Stimulated activated CD4-positive, alpha-beta T cell treated with anti-CD3 and anti-CD28 coated beads, Interleukin-12 subunit alpha, Interleukin-12 subunit beta, amount 100 ng/mL, for 24 hours (primary cell): ENCODE measurements around the gene AK4.
"Not testable (repeated sequence)": the region's sequence is repeated elsewhere in the genome, so short reads cannot be mapped to it uniquely, and the experiment has no call there.

Experiments
- DNase-seq, 2 experiments: peaks; one replicate each; pipeline ENCODE4 v3.0.0-alpha.2; 2020; ENCODE audit warnings: low read depth in 2 of 2

AK4 gene

DNA sequence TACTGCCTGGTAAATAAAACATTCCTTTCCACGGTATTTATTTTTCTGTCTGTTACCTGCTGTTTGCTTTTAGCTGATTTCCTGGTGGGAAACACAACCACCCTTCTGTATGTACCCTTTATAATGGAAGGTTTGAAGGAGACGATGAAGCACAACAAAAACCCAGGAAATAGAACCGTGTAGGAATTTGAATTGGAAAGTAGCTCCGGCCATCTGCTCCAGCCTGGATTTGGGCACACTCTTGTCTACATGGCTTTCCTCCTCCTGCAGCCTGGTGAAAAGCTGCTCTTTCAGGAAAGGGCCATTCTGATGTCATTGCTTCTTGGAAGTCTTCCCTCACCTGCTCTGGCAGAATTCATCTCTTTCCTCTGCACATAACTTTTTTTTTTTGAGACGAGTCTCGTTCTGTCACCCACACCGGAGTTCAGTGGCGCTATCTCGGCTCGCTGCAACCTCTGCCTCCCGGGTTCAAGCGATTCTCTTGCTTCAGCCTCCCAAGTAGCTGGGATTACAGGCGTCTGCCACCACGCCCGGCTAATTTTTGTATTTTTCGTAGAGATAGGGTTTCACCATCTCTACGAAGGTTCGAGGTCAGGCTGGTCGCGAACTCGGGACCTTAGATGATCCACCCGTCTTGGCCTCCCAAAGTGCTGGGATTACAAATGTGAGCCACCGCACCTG lies 2.7 kb downstream of the AK4 start:
- no peak for DNase-seq

DNA sequence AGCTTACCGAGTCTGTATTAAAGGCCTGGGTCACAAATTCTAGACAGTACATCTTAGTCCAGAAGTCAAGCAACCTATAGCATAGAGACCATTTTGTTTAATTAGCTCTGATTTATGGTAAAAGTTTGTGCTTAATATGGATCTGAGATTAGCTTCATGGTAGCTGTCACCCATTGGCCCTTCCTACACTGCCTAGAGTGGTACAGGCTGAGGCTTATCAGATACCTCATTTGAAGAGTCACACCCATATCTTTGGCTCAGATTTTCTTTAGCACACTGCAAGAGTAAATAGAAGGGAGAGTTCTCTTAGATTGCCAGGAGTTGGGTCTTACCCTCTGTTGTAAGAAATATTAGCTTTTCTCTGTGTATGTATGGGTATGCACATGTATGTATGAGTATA lies 3.6 kb downstream of the AK4 start:
- DNase-seq = no peak

DNA sequence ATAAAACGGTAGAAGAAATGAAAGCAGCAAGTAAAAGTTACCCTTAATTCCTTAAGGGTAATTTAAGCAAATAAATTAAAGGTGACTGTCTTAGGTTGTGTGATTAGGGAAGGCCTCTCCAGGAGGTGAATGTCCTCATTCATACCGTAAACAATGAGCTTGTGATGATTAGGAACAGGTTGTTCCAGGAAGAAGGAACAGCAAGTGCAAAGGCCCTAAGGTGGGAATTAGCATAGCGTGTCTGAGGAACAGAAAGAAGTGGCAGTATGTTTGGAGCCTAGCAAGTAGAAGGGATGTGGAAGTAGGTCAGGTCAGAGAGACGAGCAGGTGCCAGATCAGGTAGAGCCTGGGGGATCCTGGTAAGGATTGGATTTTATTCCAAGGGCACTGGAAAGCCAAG lies 5.6 kb downstream of the AK4 start:
- no peak for DNase-seq

DNA sequence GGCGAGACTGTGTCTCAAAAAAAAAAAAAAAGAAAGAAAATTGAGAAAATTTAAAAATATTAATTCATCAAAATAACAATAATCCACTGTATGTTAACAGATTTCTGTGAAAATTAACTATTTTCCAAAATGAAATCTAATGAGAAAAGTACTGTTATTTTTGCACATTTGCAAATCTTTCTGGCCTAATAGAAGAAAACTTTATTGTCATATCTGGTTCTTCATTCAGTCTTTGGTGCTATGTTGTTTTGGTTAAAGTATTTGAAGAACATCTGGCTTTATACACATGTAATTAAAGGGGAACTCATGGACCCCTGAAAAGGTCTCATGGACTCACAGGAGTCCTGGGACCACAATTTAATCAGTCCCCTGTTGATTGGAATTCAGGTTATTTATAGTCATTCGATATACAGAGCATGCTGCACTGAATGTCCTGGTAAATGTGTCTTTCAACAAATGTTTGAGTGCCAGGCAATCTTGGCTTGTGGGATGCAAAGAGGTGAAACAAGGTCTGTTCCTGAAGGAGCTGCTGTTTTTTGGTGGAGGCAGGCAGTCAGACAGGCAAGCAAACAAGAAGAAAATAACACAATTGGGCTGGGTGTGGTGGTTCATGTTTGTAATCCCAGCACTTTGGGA lies 9.0 kb downstream of the AK4 start:
- no peak for DNase-seq

DNA sequence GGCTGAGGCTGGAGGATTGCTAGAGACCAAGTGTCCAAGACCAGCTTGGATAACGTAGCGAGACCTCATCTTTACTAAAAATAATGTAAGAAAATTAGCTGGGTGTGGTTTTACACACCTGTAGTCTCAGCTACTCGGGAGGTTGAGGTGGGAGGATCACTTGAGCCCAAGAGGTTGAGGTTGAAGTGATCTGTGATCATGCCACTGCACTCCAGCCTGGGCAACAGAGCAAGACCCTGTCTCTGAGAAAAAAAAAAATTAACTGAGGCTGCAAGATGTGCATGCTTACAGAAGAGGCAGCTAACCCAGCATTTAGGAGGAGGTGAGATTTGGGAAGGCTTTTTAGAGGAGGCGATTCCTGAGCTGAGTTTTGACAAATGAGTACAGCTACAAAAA lies 9.5 kb downstream of the AK4 start:
- DNase-seq = no peak

DNA sequence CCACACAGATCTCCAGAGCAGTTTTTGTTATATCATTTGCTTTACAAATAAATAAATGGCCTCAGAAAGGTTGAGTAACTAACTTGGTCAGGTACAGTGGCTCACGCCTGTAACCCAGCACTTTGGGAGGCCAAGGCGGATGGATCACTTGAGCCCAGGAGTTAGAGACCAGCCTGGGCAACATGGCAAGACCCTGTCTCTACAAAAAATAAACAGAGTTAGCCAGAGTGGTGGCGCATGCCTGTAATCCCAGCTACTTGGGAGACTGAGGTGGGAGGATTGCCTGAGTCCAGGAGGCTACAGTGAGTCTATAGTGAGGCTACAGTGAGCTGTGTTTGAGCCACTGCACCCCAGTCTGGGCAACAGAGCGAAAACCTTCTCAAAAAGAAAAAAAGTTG lies 11.3 kb downstream of the AK4 start:
- not testable (repeated sequence) for DNase-seq

DNA sequence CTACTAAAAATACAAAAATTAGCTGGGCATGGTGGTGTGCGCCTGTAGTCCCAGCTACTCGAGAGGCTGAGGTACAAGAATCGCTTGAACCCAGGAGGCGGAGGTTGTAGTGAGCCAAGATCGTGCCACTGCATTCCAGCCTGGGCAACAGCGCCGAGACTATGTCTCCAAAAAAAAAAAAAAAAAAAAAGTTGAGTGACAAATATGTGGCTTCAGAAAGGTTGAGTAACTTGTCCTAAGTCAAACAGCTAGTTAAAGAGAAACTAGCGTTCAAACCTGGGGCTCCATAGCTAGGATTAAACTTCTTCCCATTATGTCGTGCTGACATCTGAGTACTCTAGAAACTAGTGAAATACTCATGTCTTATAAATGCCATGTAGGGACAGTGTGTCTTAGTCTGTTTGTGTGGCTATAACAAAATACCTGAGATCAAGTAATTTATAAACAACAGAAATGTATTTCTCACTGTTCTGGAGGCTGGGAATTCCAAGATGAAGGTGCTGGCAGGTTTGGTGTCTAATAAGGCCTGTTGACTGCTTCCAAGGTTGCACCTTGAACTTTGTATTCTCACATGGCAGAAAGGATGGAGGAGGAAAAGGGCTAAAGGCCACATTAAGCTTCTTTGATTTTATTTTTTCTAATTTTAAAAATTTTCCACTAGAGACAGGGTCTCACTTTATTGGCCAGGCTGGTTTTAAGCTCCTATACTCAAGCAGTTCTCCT lies 12.0 kb downstream of the AK4 start:
- no peak for DNase-seq

DNA sequence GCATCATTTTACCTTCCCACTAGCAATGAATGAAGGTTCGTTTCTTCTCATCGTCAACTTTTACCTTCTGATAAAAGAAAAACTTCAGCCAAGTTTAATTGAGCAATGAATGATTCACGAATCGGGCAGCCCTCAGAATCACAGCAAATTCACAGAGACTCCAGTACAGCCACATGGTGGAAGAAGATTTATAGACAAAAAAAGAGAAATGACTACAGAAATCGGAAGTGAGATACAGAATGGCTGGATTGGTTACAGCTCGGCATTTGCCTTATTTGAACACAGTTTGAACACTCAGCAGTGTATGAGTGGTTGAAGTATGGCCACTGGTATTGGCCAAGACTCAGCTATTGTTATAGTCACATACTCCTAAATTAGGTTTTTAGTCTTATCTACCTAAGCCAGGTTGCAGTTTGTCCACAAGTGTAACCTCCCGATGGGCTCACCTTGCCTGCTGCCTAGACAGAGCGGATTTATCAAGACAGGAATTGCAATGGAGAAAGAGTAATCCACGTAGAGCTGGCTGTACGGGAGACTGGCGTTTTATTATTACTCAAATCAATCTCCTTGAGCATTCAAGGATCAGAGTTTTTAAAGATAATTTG lies 15.3 kb downstream of the AK4 start:
- DNase-seq = no peak

DNA sequence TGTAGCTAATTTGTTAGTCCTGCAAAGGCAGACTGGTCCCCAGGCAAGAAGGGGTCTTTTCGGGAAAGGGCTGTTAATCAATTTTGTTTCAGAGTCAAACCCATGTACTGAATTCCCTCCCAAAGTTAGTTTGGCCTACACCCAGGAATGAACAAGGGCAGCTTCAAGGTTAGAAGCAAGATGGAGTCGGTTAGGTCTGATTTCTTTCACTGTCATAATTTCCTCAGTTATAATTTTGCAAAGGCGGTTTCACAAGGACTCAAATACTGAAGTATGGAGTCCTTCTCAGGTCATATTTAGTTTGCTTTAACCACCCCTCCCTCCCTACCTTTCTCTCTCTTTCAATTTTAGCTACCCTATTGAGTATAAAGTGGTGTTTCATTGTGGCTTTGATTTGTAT lies 16.1 kb downstream of the AK4 start:
- not testable (repeated sequence) for DNase-seq

DNA sequence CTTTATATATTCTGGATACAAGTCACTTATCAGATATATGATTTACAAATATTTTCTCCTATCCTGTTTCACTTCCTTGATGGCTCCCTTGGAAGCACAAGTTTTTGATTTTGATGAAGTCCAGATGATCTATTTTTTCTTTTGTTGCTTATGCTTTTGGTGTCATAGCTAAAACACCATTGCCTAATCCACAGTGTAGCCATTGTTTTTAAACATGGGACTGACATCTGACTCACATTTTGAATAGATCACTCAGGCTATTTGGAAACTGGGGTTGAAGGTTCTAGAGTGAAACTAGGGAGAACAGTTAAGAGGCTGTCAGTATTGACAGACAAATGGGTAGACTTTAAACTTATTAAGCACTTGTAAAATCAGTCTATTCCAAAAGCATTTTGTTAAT lies 16.6 kb downstream of the AK4 start:
- no peak for DNase-seq

DNA sequence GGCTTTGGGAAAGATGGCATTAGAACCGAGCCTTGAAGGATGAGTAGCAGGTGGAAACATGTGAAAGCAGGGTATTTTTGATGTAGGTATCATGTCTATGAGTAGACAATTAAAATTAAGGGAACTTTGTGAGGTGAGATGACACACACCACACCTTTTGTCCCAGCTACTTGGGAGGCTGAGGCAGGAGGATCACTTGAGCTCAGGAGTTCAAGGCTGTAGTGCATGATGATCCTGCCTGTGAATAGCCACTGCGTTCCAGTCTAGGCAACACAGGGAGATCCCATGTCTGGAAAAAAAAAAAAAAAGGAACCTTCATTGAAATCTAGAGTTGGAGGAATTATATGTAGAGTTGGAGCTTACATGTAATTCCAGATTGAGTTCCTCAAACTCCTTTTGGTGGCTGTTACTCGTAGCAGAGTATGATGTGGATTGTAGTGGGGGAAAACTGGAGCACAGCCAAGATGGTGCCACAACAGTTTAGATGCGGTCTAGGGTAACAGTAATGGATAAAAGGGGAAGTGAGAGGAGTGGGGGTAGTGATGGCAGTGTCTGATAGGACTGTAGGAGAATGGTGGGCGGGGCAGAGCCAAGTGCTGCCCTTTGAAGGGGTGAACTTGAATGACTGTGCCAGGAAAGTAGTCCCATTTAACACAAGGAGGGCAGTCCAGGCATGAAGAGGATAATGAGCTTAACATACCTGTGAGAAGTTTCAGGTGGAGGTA lies 17.4 kb downstream of the AK4 start:
- DNase-seq = no peak

DNA sequence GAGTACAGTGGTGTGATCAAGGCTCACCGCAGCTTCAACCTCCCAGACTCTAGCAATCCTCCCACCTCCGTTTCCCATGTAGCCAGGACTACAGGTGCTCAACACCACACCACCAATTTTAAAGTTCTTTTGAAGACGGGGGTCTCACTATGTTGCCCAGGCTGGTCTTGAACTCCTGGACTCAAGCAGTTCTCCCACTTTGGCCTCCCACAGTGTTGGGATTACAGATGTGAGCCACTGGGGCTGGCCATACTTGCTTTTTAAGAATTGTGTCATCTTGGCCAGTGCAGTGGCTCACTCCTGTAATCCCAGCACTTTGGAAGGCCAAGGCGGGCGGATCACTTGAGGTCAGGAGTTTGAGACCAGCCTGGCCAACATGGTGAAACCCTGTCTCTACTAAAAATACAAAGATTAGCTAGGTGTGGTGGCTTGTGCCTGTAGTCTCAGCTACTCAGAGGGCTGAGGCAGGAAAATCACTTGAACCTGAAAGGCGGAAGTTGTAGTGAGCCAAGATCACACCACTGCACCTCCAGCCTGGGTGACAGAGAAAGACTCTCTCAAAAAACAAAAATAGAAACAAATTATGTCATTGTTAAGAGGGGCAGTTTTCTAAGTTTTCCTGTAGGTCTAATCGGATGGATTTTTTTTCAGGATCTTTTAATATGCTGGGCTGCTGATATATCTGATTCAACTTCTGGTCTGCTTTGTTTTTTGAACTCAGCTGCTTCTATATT lies 18.7 kb downstream of the AK4 start:
- no peak for DNase-seq

DNA sequence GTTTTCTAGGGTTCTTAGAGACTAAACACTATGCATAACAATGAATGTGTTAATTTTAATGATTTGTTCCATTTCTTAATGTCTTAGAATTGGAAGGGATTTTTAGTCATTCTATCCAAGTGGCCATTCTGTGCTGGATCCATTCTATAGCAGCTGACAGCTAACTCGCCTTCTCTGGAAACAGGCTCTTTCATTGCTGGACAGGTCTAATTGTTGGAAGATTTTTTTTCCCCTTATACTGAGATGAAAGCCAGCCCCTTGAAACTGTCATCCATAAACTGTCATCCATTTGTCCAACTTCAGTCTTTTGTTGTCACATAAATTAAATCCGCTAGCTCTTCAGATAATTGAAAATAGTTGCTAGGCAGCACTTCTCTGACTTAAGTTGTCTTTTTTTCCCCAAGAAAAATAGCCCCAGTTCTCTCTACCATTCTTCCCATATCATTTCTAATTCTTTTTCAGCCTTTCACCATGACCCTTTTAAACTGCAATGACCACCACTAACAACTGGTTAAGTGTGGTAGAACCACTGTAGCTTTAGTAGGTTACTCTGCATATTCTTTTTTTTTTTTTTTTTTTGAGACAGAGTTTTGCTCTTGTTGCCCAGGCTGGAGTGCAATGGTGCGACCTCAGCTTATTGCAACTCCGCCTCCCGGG lies 19.7 kb downstream of the AK4 start:
- no peak for DNase-seq

DNA sequence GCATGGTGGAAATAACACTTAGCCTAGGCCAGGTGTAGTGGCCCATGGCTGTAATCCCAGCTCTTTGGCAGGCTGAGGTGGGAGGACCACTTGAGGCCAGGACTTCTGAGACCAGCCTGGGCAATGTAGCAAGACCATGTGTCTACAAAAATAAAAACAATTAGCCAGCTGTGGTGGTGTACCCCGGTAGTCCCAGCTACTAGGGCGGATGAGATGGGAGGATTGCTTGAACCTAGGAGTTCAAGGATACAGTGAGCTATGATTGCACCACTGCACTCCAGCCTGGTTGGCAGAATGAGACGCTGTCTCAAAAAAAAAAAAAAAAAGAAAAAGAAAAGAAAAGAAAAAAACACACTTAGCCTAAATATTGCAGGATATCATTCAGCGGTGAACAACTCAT lies 20.9 kb downstream of the AK4 start:
- DNase-seq = no peak

DNA sequence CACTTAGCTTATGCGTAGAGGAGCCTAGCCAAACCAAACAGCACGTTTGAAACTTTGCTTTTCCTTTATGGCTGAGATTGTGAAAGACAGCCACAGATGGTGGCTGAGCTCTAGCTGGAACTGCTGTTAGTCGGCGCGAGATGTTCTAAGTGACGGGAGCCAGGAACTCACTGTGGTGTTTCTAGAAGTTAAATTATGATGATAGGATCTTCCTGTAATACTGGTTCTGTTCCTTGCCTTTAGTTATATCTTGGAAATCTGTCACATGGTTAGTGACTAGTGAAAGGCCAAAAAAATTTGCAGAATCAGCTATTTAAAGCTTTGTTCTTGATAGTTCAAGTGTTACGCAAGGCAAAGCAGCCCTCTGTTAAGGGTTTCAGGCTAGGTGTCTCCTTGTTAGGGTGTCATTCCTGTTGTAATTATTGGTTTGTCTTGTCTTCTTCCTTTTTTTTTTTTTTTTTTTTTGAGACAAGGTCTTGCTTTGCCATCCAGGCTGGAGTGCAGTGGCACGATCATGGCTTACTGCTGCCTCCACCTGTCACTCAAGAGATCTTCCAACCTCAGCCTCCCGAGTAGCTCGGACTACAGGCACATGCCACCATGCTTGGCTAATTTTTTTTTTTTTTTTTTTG lies 22.6 kb downstream of the AK4 start:
- no peak for DNase-seq

DNA sequence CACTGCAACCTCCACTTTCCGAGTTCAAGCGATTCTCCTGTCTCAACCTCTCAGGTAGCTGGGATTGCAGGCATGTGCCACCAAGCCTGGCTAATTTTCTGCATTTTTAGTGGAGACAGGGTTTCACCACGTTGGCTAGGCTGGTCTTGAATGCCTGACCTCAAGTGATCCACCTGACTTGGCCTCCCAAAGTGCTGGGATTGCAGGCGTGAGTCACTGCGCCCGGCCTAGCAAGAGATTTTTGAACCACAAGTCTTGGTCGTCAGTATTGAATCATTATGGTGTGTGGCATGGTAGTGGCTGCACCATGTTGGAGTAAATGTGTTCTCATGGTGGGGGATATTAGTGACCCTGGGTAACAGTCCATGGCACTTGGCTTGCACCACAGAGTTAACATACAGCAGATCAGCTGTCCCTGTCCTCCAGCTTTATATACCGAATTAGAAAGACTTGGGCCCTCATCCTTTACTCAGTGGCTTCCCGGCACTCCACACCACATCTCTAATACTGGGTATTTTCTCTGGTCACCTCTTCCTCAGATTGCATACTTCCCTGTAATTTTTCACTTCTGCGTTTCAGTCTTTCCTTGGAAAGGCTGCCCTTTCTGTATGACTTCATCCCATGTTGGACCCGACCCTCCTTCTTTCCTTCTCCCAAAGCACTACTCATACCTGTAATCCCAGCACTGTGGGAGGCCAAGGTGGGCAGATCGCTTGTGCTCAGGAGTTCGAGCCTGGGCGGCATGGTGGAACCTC lies 25.1 kb downstream of the AK4 start:
- DNase-seq = no peak

DNA sequence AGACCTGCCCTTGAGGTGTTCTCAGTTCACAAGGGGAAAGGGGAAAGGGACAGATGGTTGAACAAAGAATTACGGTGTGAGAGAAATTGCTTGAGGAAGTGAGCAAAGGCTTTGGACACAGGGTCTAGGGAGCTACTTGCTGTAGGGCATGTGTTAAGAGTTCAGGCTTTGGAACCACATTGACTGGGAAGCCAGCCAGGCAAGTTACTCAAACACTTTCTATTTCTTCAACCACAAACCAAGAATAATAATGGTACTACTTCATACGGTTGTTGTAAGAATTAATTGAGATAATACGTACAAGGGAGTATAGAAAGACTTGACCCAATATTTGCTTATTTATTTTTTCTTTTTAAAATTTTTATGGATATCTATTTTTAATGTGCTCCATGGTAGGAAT lies 26.6 kb downstream of the AK4 start:
- DNase-seq = no peak

DNA sequence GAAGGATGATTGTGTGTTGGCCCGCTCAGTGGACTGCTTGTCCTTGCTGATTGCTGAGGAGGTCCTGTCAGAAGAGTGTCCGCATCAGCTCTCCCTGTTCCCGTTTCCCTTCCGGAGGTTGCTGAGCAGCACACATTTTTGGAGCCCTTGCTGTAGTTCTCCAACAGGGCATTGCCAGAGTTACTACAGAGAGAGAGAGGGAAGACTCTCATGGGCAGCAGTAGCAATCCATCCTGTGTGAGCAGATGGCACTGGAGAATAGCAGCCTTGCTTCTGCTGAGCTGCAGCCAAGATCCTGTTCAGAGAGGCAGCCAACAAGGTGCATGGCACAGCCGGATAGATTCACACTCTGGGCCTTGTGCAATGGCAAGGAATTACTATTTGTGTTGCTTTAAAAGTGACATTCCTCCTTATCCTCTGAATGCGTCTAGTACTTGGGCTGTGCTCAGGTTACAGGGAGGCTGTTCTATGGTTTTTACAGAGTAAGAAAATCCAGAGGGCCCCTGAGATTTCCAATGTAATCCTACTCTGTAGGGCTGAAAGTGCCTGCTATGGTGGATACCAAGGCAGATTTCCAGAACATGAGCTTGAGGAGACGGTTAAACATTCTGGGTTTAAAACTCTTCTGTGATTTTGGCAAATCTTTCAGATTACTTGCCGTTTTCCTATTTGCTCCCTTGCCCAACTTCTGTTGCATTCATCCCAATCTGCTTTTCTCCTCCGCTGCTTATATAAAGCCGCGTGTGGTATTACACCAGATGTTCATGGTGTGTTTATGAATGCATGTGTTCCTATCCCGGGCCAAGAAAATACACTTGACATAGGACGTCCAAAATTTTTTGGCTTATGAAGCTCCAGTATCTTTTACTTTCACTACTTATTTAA lies 27.4 kb downstream of the AK4 start:
- no peak for DNase-seq

DNA sequence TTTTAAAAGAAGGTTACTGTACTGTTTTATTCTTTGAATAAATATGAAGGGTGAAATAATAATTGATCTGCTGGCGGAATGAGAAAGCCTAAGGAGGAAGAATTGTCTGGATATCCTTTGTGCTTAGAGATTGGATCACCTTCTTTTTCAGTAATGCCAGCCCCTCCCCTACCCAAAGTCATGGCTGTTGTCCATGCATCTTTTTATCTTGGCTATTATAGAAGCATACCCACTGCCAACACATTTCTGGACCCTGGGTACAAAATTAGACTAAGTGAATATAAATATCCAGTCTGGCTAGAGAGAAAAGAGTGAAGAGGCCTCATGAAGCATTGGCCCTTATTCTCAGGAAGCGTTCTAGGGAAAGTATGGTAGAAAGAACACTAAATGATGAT lies 28.1 kb downstream of the AK4 start:
- DNase-seq = no peak
